HFFc6 (cell line): ENCODE results near the gene VANGL1. TPM values are rescaled to one million over a fixed set of nuclear protein-coding genes. Genes with fewer than 3 reads are reported as not detected.

ENCODE experiments used
- DNase-seq: peaks from one replicate; pipeline ENCODE4 v3.0.0-alpha.2; 2018
- H3K27ac Mint-ChIP-seq: 2 replicates; pipeline ENCODE4 v1.8.0; 2020; ENCODE audit warnings: mild to moderate bottlenecking, mixed read lengths
- H3K27me3 Mint-ChIP-seq: 2 replicates; pipeline ENCODE4 v1.8.0; 2021; ENCODE audit warnings: mild to moderate bottlenecking, moderate library complexity, mixed read lengths; ENCODE audit not compliant: insufficient read depth
- H3K36me3 Mint-ChIP-seq: 2 replicates; pipeline ENCODE4 v1.8.0; 2021; ENCODE audit warnings: low read depth, mixed read lengths
- H3K4me1 Mint-ChIP-seq: 2 replicates; pipeline ENCODE4 v1.8.0; 2020; ENCODE audit warnings: low read depth, mixed read lengths
- H3K4me3 Mint-ChIP-seq: 2 replicates; pipeline ENCODE4 v1.8.0; 2020; ENCODE audit warnings: mild to moderate bottlenecking, moderate library complexity, mixed read lengths
- H3K9me3 Mint-ChIP-seq: 2 replicates; pipeline ENCODE4 v1.8.0; 2020; ENCODE audit warnings: mild to moderate bottlenecking, mixed read lengths
- total RNA-seq, 6 experiments: library from RNA; stranded (reverse); fragmentation: NEBNext Ultra II Directional; extraction: Animal tissue kit (Norgen Biotek cat#: 25700); gene quantifications; 2 replicates in 1 of 6; 3 replicates in 5 of 6; pipeline ENCODE4 v1.2.3, GENCODE V29; 2021
- TF ChIP-seq, protein P1 (sequence below): fragments of 200-600 bp; sonication (generic); IDR thresholded peaks from 2 replicates; pipeline ENCODE4 v1.5.0; 2021; ENCODE audit warnings: antibody characterized with exemption, mild to moderate bottlenecking

VANGL1 gene
- total RNA-seq, 6 experiments from 2014 or later: 14.7 to 20.6 (median 18.5) TPM

DNA sequence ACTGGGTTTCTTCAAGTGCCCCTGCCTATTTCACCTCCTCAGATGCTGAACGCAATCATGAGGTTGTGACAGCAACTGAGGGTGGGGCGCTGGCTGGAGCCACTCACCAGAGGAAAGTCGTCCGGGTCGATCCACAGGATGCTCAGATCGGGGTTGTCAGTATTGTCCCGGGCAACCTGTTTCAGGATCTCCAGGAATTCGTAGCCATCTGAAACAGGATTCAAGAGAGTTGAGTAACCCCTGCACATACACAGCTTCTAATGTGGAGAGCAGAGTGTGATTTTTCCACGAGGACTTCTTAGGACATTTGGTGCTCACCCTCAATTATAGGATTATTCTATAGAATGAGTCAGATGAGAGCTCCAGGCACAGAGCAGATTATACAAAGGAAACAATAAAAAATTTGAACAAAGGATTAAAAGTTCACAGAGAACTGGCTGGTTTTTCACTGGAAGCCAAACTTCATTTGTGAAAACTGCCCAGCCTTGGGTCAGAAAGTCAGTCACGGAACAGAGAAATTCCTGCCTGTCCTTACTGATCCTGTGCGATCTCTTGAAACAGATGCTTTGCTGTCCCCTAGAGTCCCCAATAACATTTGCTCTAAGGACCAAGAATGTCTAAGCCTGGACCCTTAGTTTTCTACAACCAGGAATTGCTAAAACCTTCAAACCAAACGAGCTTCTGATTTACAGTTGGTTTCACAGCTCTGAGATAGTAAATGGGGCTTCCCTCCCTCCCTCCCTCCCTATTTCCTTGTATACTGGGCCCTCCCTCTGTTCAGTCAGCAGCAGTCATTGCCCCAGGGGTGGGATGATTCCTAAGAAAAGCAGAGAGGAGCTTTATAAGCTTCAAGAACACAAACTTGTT lies 63.5 kb downstream of the VANGL1 start:
- H3K9me3 Mint-ChIP-seq: no peaks in the 10 kb centered on the region
- H3K4me3 Mint-ChIP-seq: no peak overlapping the region
- no peaks in the 10 kb centered on the region for H3K36me3 Mint-ChIP-seq
- H3K27ac Mint-ChIP-seq: no peak overlapping the region
- TF ChIP-seq, protein P1, sequence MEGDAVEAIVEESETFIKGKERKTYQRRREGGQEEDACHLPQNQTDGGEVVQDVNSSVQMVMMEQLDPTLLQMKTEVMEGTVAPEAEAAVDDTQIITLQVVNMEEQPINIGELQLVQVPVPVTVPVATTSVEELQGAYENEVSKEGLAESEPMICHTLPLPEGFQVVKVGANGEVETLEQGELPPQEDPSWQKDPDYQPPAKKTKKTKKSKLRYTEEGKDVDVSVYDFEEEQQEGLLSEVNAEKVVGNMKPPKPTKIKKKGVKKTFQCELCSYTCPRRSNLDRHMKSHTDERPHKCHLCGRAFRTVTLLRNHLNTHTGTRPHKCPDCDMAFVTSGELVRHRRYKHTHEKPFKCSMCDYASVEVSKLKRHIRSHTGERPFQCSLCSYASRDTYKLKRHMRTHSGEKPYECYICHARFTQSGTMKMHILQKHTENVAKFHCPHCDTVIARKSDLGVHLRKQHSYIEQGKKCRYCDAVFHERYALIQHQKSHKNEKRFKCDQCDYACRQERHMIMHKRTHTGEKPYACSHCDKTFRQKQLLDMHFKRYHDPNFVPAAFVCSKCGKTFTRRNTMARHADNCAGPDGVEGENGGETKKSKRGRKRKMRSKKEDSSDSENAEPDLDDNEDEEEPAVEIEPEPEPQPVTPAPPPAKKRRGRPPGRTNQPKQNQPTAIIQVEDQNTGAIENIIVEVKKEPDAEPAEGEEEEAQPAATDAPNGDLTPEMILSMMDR: no peak
- no peak for DNase-seq
- H3K27me3 Mint-ChIP-seq: peaks cover 19% of the 10 kb centered on the region
- peaks cover 5% of the 10 kb centered on the region; the same call in 1 of the 2 replicates for H3K4me1 Mint-ChIP-seq

DNA sequence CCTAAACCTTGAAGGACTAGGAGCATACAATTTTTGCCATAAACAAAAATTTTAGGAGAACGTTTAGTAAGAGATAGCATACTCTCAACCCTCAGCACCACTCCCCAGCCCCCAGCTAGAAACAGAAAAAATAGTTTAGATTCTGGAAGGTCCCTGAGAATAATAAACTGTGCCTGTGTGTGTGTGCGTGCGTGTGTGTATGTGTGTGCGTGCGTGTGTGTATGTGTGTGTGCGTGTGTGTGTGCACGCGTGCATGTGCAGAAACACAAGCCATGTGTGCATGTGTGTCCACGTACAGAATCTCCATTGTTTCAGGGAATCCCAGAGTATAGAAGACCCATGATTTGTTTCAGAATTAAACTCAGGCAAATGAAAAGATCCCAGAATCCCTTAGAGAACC lies 64.2 kb downstream of the VANGL1 start:
- no peak overlapping the region for H3K27ac Mint-ChIP-seq

DNA sequence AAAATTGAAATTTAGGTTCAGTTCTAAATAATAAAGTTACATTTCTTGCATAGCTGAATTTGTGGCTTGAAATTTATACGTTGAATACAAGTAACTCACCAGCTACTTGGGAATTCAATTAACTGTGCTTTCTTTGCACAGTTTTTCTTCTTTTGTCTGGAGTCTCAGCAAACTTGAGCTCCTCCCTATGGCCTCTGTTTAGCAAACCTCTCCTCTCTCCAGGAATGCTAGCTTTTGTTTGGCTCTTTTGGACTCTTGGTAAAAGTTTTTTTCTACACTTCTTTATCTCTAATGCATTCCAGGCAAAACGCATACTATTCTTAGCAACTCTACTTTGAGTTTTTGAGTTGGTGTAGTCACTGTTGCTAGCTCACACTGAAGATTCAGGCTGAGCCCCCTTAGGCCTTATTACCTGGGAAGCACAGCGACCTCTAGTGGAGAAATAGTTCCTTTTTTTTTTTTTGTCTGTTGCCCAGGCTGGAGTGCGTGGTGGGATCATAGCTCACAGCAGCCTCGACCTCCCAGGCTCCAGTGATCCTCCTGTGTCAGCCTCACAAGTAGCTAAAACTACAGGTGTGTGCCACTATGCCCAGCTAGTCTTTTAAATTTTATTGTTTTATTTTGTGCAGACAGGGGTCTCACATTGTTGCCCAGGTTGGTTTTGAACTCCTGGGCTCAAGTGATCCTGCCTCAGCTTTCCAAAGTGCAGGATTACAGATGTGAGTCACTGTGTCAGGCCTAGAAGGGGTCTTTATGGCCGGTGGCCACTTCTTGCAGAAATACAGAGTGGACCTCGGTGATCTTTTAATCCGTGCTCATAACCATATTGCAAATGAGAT lies 65.0 kb downstream of the VANGL1 start:
- Mint-ChIP-seq H3K4me3 (no peak overlapping the region), H3K27ac (no peak overlapping the region), H3K36me3 (no peaks in the 10 kb centered on the region), H3K4me1 (peaks cover 5% of the 10 kb centered on the region; the same call in 1 of the 2 replicates), H3K27me3 (peaks cover 23% of the 10 kb centered on the region), H3K9me3 (no peaks in the 10 kb centered on the region)
- peak; percentile 17 for DNase-seq
- TF ChIP-seq, protein P1: peak; percentile 94

More for the DNA sequence above, 64.2 kb downstream of the VANGL1 start:
- H3K4me3 Mint-ChIP-seq: no peak overlapping the region
- H3K4me1 Mint-ChIP-seq: peaks cover 5% of the 10 kb centered on the region; the same call in 1 of the 2 replicates
- no peaks in the 10 kb centered on the region for H3K9me3 Mint-ChIP-seq
- no peaks in the 10 kb centered on the region for H3K36me3 Mint-ChIP-seq
- H3K27me3 Mint-ChIP-seq: peaks cover 18% of the 10 kb centered on the region
- TF ChIP-seq, protein P1: no peak
- no peak for DNase-seq

DNA sequence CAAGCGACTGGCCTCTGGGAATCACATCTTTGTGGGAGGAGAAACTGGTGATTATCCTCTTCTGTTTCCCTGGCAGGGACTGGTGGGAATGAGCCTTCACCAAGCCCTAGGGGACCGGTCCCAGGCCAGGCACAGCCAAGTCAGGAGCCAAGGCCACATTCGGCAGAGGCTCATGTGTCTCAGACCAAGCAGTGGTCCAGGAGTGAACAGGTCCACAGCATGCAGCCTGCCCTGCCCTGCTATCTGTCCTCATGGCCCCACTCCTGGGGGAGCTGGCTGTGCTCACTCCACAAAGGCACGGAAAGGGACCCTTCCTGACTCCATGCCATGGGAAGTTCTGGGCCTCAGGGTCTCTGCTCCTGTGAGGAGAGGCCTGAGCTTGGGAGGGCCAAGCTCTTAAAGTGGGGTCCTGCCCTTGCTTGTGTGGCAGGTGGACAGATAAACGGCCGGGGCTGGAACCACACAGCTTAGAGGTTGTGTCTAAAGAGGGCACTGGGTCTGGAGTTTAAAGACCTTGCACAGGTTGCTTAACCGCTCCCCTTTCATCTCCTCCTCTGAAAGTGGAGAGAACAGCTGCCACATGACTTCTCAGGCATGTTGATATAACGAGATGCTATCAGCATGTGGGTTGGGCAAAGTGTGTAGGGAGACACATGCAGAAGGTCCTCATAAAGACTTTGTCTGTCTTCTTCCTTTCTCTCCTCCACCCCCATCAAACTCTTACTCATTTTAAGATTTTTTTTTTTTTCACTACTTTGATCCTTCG lies 69.3 kb downstream of the VANGL1 start:
- Mint-ChIP-seq H3K27ac (no peak overlapping the region), H3K4me3 (no peak overlapping the region), H3K36me3 (no peaks in the 10 kb centered on the region), H3K9me3 (no peaks in the 10 kb centered on the region), H3K4me1 (peaks cover 5% of the 10 kb centered on the region; the same call in 1 of the 2 replicates), H3K27me3 (peaks cover 42% of the 10 kb centered on the region)
- TF ChIP-seq, protein P1: no peak
- no peak for DNase-seq
